Upper lobe of left lung (tissue), 6 donors: ENCODE results near the gene CBX8. TPM values are rescaled to one million over a fixed set of nuclear protein-coding genes. Genes with fewer than 3 reads are reported as not detected.

Experiments
- ATAC-seq, 2 donors: fragments of 200-7000 bp; cut with Tn5 transposase; one replicate each; pipeline ENCODE4 v1.9.1; 2022; ENCODE audit warnings: mild to moderate bottlenecking in 2 of 2, moderate library complexity in 2 of 2; ENCODE audit not compliant: low FRiP score in 2 of 2
- DNase-seq, 2 donors: peaks; one replicate each; pipeline ENCODE4 v3.0.0-alpha.2; 2019 to 2020
- H3K27ac ChIP-seq, 4 donors: fragments of 200-600 bp; sonication (generic); one replicate each; pipeline ENCODE4 v1.5.1; 2016 to 2019
- H3K27me3 ChIP-seq, 4 donors: fragments of 200-600 bp; sonication (generic); one replicate each; pipeline ENCODE4 v1.5.1; 2017 to 2019
- H3K36me3 ChIP-seq, 4 donors: fragments of 200-600 bp; sonication (generic); one replicate each; pipeline ENCODE4 v1.5.1; 2016 to 2019
- H3K4me1 ChIP-seq, 4 donors: fragments of 200-600 bp; sonication (generic); one replicate each; pipeline ENCODE4 v1.5.1; 2018 to 2019
- H3K4me3 ChIP-seq, 4 donors: fragments of 200-600 bp; sonication (generic); one replicate each; pipeline ENCODE4 v1.5.1; 2017 to 2019; ENCODE audit warnings: mild to moderate bottlenecking in 2 of 4, moderate library complexity in 1 of 4
- H3K9me3 ChIP-seq, 4 donors: fragments of 200-600 bp; sonication (generic); one replicate each; pipeline ENCODE4 v1.5.1; 2018 to 2019
- EP300 ChIP-seq, 4 donors: sonication (generic); formaldehyde crosslinking; IDR thresholded peaks; one replicate each; pipeline ENCODE4 v1.5.1; 2017; ENCODE audit warnings: antibody characterized with exemption in 4 of 4, control low read depth in 2 of 4
- POLR2A ChIP-seq, 4 donors: fragments of 450-650 bp; IDR thresholded peaks; one replicate each; pipeline ENCODE4 v1.5.1; 2016 to 2017; ENCODE audit warnings: antibody characterized with exemption in 4 of 4, mild to moderate bottlenecking in 2 of 4
- POLR2AphosphoS5 ChIP-seq, 2 donors: sonication (generic); formaldehyde crosslinking; IDR thresholded peaks; one replicate each; pipeline ENCODE4 v1.5.1; 2017; ENCODE audit warnings: antibody characterized with exemption in 2 of 2
- WGBS, 2 donors: methylation state at CpG; one replicate each; pipeline ENCODE4 v1.1.5; 2017 to 2018; 5-methylcytosine and 5-hydroxymethylcytosine counted together
- total RNA-seq, 6 donors: library from RNA; depleted of rRNA in 4 of 6; stranded (reverse); fragments of >200 nt in 4 of 6; gene quantifications; one replicate each; pipeline versions ENCODE4 v1.1.0 to v1.2.1, GENCODE V29; 2016 to 2021
- TF ChIP-seq, protein P1 (sequence below), 6 experiments: fragments of 450-650 bp in 4 of 6; fragments of 200-600 bp in 2 of 6; sonication (generic) in 2 of 6; IDR thresholded peaks; one replicate each; pipeline ENCODE4 v1.5.1; 2016 to 2019; ENCODE audit warnings: antibody characterized with exemption in 6 of 6
- donor health status: DM: no; HTN: no; CAD: no; lungs with moderate emphysema.
- donor health status: DM: no; HTN: yes; CAD: no; lungs with severe emphysema.

Gene CBX8
- total RNA-seq, 6 donors from 2014 or later: 2.0 to 16.8 (median 8.8) TPM

DNA sequence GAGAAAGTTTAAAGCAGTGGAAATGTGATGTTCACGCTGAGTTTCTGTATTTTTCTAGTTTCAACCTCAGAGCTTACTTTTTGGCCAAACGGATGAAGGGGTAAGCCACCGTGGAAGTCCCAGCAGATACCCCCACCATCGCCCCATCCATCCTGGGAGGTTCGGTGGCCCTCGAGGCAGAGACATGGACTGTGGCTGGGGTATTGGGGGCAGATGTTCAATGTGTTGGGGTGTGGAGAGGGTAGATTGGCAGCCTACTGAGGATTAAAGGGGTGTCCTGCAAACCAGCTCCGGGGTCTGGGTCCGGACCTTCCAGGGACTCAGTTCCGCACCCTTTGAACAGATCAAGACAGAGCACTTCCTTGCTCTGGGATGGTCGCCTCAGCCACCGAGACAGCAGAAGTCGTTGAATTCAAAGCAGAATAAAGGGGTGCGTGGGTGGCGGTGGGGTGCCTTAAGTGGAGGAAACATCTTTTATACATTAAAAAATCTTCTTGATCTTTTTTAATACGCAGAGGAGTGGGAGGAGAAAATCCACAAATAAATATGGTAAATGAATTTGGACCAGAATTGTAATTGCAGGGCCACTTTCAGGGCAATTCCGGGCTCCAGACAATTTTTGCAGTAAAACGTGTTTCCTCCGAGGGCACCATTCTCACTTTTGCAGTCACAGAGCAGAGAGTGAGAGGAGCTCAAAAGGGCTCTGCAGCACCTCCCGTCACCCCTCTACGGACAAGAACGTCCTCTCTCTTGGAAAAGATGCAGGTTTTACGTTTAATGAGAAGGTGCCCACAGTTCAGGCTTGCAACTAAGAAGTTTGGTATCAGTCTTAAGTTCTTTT, 8.2 kb upstream of the CBX8 start:
- Histone ChIP-seq H3K4me1 (peaks cover 33 to 45% (median 41%) of the 10 kb centered on the region in 4 donors), H3K4me3 (no peak overlapping the region), H3K27ac (no peak overlapping the region), H3K36me3 (no peaks in the 10 kb centered on the region), H3K9me3 (no peaks in the 10 kb centered on the region), H3K27me3 (peaks cover 7 to 98% (median 86%) of the 10 kb centered on the region in 4 donors)
- no peak for ATAC-seq
- WGBS, 2 donors: 13 to 21% methylated on average over 22 of the region's 22 CpGs
- TF ChIP-seq POLR2AphosphoS5 (IDR thresholded peaks at IDR 0.05): no peak
- TF ChIP-seq POLR2A (IDR thresholded peaks at IDR 0.05): no peak
- TF ChIP-seq, protein P1, sequence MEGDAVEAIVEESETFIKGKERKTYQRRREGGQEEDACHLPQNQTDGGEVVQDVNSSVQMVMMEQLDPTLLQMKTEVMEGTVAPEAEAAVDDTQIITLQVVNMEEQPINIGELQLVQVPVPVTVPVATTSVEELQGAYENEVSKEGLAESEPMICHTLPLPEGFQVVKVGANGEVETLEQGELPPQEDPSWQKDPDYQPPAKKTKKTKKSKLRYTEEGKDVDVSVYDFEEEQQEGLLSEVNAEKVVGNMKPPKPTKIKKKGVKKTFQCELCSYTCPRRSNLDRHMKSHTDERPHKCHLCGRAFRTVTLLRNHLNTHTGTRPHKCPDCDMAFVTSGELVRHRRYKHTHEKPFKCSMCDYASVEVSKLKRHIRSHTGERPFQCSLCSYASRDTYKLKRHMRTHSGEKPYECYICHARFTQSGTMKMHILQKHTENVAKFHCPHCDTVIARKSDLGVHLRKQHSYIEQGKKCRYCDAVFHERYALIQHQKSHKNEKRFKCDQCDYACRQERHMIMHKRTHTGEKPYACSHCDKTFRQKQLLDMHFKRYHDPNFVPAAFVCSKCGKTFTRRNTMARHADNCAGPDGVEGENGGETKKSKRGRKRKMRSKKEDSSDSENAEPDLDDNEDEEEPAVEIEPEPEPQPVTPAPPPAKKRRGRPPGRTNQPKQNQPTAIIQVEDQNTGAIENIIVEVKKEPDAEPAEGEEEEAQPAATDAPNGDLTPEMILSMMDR (IDR thresholded peaks at IDR 0.05): no peak
- TF ChIP-seq EP300 (IDR thresholded peaks at IDR 0.05): no peak
- no peak for DNase-seq

DNA sequence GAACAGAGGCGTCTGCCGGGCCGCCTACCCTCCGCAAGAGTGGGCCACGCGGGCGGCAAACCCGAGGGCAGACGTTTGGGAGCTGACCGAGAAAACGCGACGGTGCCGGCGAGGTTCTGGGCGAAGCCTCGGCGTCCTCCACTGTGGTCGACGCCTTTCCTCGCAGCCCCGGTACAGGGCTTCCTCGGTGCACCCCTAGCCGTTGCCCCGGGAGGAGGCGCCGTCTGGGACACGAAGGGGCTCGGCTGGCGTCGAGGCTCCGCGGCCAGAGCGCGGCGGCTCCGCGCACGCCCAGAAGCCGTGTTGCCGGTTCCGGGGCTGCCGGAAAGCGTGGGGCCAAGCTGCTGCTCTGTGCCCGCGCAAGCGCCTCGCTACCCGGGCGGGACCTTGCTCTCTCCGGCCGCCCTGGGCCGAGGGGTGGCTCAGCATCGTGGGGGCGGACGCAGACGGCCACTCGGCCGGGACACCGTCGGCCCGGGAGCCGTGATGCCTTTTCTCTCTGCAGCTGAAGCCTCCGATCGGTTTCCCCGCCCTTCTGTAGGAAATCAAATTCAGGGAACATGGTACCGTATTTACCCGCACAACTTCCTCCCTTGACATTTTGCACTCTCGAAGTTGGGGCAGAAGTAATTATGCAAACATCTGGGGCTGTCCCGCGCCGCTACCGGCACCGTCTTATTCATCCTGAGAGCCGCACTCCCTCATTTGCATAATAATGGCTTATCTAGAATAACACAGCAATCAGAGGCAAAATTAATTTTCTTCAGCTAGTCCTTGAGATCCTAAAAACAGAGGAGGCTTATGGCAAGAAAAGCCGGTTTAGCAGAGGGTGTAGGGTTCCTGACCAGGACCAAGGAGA, 7.3 kb upstream of the CBX8 start:
- Histone ChIP-seq H3K36me3 (no peaks in the 10 kb centered on the region), H3K9me3 (no peaks in the 10 kb centered on the region), H3K27ac (no peak overlapping the region), H3K4me1 (peaks cover 32 to 46% (median 37%) of the 10 kb centered on the region in 4 donors), H3K27me3 (peaks cover 8 to 98% (median 86%) of the 10 kb centered on the region in 4 donors), H3K4me3 (peak overlapping the region in 2 of 4 donors; percentile 14 to 19)
- DNase-seq (peak in 1 of 2 donors; percentile 88), ATAC-seq (peak in 1 of 2 donors; percentile 35)
- TF ChIP-seq, protein P1 (IDR thresholded peaks at IDR 0.05): no peak
- TF ChIP-seq POLR2A (IDR thresholded peaks at IDR 0.05) (no peak), EP300 (IDR thresholded peaks at IDR 0.05) (no peak), POLR2AphosphoS5 (IDR thresholded peaks at IDR 0.05) (no peak)
- 0 to 2% methylated on average over 27 to 31 of the region's 76 CpGs for WGBS, 2 donors

DNA sequence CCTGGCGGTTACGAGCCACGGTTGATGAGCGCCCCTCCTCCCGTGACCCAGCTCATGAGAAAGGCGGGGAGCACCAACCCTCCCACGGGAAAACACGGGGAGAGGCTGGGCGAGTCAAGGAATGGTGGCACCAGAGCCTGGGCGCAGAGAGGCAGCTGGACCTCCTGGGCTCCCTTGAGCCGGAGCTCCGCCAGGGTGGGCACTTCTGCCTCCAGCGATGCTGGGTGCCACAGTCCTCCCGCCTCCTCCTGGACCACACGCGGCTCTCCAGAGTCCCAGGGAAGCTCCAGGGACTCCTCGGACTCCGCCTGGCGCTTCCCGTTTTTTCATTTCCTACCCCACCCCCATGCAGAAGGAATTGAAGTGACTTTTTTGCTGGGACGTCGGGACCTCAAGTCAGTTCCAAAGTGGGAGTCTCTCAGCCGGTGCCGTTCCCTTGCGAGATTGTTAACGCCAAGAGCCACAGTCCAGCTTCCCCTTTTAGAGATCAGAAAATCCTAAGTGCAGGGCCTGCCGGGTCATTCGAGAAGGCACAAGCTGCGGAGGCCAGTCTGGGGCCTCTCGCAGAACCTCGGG, 6.6 kb upstream of the CBX8 start:
- peaks cover 8 to 99% (median 85%) of the 10 kb centered on the region in 4 donors for H3K27me3 ChIP-seq
- no peaks in the 10 kb centered on the region for H3K36me3 ChIP-seq
- no peaks in the 10 kb centered on the region for H3K9me3 ChIP-seq
- H3K4me3 ChIP-seq: no peak overlapping the region
- TF ChIP-seq POLR2AphosphoS5 (IDR thresholded peaks at IDR 0.05): no peak
- TF ChIP-seq POLR2A (IDR thresholded peaks at IDR 0.05): no peak
- TF ChIP-seq, protein P1 (IDR thresholded peaks at IDR 0.05): no peak
- no peak for TF ChIP-seq EP300 (IDR thresholded peaks at IDR 0.05)
- H3K27ac ChIP-seq: no peak overlapping the region
- DNase-seq (peak in 1 of 2 donors; percentile 36), ATAC-seq (no peak)
- WGBS, 2 donors: 11 to 17% methylated on average over 14 to 24 of the region's 31 CpGs
- peaks cover 39 to 53% (median 43%) of the 10 kb centered on the region in 4 donors for H3K4me1 ChIP-seq

DNA sequence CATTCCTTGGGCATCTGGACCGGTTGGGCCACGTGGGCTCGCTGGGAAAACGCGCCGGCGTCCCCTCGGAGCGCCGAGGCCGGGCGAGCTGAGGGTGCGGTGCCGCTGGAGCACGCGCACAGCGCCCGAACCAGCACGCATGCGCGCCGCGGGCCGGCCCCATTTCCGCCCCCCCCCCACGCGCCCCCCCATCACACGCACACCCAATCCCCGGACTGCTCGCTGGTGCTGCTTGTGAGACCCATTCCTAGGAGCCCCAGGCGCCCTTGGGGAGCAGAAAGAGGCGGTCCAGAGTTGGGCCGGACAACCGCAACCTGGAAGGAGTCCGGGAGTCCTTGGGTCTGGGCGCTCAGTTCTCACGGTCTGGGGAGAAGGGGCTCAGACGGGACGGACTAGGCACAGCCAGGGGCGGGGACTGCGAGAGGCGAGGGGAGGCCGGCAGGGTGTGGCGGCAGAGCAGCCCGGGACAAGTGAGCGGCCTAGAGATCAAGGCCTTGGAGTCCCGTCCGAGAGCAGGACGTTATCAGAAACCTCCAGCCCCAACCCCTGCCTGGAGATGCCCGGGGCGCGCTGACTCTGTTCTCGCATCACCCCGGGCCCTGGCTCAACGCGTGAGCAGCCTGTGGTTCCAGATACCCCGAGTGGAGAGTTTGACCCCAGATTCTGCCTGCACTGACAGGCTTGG, 6.0 kb upstream of the CBX8 start:
- 0 to 9% methylated on average over 2 to 50 of the region's 57 CpGs for WGBS, 2 donors
- H3K4me1 ChIP-seq: peaks cover 46 to 59% (median 49%) of the 10 kb centered on the region in 4 donors

More for the DNA sequence above, 6.0 kb upstream of the CBX8 start:
- no peak overlapping the region for H3K27ac ChIP-seq
- H3K36me3 ChIP-seq: no peaks in the 10 kb centered on the region
- no peak for ATAC-seq
- no peak overlapping the region for H3K4me3 ChIP-seq
- H3K27me3 ChIP-seq: peaks cover 8 to 99% (median 85%) of the 10 kb centered on the region in 4 donors
- no peak for TF ChIP-seq EP300 (IDR thresholded peaks at IDR 0.05)
- TF ChIP-seq, protein P1 (IDR thresholded peaks at IDR 0.05): no peak
- no peak for TF ChIP-seq POLR2A (IDR thresholded peaks at IDR 0.05)
- TF ChIP-seq POLR2AphosphoS5 (IDR thresholded peaks at IDR 0.05): no peak
- H3K9me3 ChIP-seq: no peaks in the 10 kb centered on the region
- DNase-seq: peak in 1 of 2 donors; percentile 67
